Ishikawa (cell line): ENCODE measurements around the gene NR1D1.

ENCODE experiments used
- CEBPB ChIP-seq: IDR thresholded peaks from 2 replicates; pipeline ENCODE4 v1.6.1; 2012
- CREB1 ChIP-seq: IDR thresholded peaks from 2 replicates; pipeline ENCODE4 v1.6.1; 2012; ENCODE audit warnings: low read depth
- EGR1 ChIP-seq: IDR thresholded peaks from 2 replicates; pipeline ENCODE4 v1.6.1; 2012
- EP300 ChIP-seq: IDR thresholded peaks from 2 replicates; pipeline ENCODE4 v1.6.1; 2012; ENCODE audit warnings: borderline replicate concordance
- FOXM1 ChIP-seq: IDR thresholded peaks from 2 replicates; pipeline ENCODE4 v1.6.1; 2012; ENCODE audit warnings: low read depth, borderline replicate concordance
- NFIC ChIP-seq: IDR thresholded peaks from 2 replicates; pipeline ENCODE4 v1.6.1; 2012
- RAD21 ChIP-seq: IDR thresholded peaks from 2 replicates; pipeline ENCODE4 v1.6.1; 2012; ENCODE audit warnings: low read depth
- TAF1 ChIP-seq: IDR thresholded peaks from 2 replicates; pipeline ENCODE4 v1.6.1; 2012; ENCODE audit warnings: low read depth, mild to moderate bottlenecking
- TCF12 ChIP-seq: IDR thresholded peaks from 2 replicates; pipeline ENCODE4 v1.6.1; 2012; ENCODE audit warnings: low read depth
- TEAD4 ChIP-seq: IDR thresholded peaks from 2 replicates; pipeline ENCODE4 v1.6.1; 2012
- TF ChIP-seq, protein P1 (sequence below): IDR thresholded peaks from 2 replicates; pipeline ENCODE4 v1.6.1; 2012
- TF ChIP-seq, protein P2 (sequence below): IDR thresholded peaks from 2 replicates; pipeline ENCODE4 v1.6.1; 2012
- TF ChIP-seq, protein P3 (sequence below): IDR thresholded peaks from 2 replicates; pipeline ENCODE4 v1.6.1; 2012; ENCODE audit warnings: low read depth, mild to moderate bottlenecking

DNA sequence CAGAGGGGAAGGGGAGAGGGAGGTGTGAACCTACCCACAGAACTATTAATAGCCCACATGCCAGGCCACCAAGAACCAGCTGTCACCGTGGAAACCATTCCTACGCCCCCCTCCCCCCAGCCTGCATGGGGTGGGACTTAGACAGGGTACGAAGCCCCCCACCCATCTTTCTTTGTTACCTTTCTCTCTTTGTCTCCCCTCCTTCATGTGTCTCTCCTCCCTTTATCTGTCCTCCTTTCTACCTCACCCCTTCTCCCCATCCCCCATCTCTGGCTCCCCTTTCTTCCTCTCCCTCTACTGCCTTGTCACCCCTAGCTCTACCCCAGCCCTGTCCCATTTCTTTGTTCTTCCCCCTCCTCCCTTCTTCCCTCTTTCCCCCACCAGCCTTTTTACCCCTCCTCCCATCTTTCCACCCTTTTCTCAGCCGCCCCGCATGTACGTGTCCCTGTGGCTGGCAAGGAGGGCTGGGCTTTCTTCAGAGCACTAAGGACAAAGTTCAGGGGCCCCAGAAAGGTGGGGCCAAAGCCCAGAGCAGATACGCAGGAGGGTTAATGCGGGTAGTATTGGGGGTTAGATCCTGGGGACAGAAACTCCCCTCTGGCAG lies 29.6 kb downstream of the NR1D1 start:
- no peak for TF ChIP-seq EP300
- TF ChIP-seq TCF12 = no peak
- no peak for TF ChIP-seq CREB1
- no peak for TF ChIP-seq FOXM1
- TF ChIP-seq, protein P1, sequence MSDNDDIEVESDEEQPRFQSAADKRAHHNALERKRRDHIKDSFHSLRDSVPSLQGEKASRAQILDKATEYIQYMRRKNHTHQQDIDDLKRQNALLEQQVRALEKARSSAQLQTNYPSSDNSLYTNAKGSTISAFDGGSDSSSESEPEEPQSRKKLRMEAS = no peak
- no peak for TF ChIP-seq TEAD4
- TF ChIP-seq, protein P2, sequence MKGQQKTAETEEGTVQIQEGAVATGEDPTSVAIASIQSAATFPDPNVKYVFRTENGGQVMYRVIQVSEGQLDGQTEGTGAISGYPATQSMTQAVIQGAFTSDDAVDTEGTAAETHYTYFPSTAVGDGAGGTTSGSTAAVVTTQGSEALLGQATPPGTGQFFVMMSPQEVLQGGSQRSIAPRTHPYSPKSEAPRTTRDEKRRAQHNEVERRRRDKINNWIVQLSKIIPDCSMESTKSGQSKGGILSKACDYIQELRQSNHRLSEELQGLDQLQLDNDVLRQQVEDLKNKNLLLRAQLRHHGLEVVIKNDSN = no peak
- TF ChIP-seq RAD21 = no peak
- TF ChIP-seq CEBPB = no peak
- no peak for TF ChIP-seq EGR1
- TF ChIP-seq, protein P3, sequence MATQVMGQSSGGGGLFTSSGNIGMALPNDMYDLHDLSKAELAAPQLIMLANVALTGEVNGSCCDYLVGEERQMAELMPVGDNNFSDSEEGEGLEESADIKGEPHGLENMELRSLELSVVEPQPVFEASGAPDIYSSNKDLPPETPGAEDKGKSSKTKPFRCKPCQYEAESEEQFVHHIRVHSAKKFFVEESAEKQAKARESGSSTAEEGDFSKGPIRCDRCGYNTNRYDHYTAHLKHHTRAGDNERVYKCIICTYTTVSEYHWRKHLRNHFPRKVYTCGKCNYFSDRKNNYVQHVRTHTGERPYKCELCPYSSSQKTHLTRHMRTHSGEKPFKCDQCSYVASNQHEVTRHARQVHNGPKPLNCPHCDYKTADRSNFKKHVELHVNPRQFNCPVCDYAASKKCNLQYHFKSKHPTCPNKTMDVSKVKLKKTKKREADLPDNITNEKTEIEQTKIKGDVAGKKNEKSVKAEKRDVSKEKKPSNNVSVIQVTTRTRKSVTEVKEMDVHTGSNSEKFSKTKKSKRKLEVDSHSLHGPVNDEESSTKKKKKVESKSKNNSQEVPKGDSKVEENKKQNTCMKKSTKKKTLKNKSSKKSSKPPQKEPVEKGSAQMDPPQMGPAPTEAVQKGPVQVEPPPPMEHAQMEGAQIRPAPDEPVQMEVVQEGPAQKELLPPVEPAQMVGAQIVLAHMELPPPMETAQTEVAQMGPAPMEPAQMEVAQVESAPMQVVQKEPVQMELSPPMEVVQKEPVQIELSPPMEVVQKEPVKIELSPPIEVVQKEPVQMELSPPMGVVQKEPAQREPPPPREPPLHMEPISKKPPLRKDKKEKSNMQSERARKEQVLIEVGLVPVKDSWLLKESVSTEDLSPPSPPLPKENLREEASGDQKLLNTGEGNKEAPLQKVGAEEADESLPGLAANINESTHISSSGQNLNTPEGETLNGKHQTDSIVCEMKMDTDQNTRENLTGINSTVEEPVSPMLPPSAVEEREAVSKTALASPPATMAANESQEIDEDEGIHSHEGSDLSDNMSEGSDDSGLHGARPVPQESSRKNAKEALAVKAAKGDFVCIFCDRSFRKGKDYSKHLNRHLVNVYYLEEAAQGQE = no peak
- TF ChIP-seq TAF1 = no peak
- TF ChIP-seq NFIC = no peak
